HepG2 (cell line): Measurements from ENCODE around the gene DDX20. TPM values are rescaled to one million over a fixed set of nuclear protein-coding genes. Genes with fewer than 3 reads are reported as not detected.

Experiments used
- E2F2 ChIP-seq: sonication (generic); formaldehyde crosslinking; IDR thresholded peaks from 2 replicates; pipeline ENCODE4 v1.4.0; 2020; ENCODE audit warnings: missing genetic modification reagents, borderline replicate concordance
- HNF1A ChIP-seq, 2 experiments: sonication (generic) in 1 of 2; formaldehyde crosslinking in 1 of 2; IDR thresholded peaks; 2 replicates each; pipeline versions ENCODE4 v1.4.0 to v1.6.1; 2016 to 2020; ENCODE audit warnings: borderline replicate concordance in 1 of 2, low read depth in 1 of 2, mild to moderate bottlenecking in 1 of 2, missing genetic modification reagents in 1 of 2
- KLF12 ChIP-seq: sonication (generic); formaldehyde crosslinking; IDR thresholded peaks from 2 replicates; pipeline ENCODE4 v1.4.0; 2020; ENCODE audit warnings: missing genetic modification reagents, borderline replicate concordance
- MED13 ChIP-seq: sonication (generic); formaldehyde crosslinking; IDR thresholded peaks from 2 replicates; pipeline ENCODE4 v1.5.0; 2020; ENCODE audit warnings: missing genetic modification reagents
- MXD1 ChIP-seq: sonication (generic); formaldehyde crosslinking; IDR thresholded peaks from 2 replicates; pipeline ENCODE4 v1.4.0; 2020; ENCODE audit warnings: mild to moderate bottlenecking, missing genetic modification reagents
- ZFAT ChIP-seq: sonication (generic); formaldehyde crosslinking; conservative IDR thresholded peaks from 2 replicates; pipeline ENCODE4 v1.8.1; 2023; ENCODE audit warnings: missing genetic modification reagents, inconsistent platforms
- ZFP82 ChIP-seq: sonication (generic); formaldehyde crosslinking; IDR thresholded peaks from 2 replicates; pipeline ENCODE4 v1.5.1; 2020; ENCODE audit warnings: mild to moderate bottlenecking, missing genetic modification reagents, borderline replicate concordance
- ZNF430 ChIP-seq: sonication (generic); formaldehyde crosslinking; IDR thresholded peaks from 2 replicates; pipeline ENCODE4 v1.9.0; 2021; ENCODE audit warnings: mild to moderate bottlenecking, missing genetic modification reagents
- ZNF512B ChIP-seq: sonication (generic); formaldehyde crosslinking; IDR thresholded peaks from 2 replicates; pipeline ENCODE4 v1.5.1; 2020; ENCODE audit warnings: missing genetic modification reagents, mild to moderate bottlenecking, borderline replicate concordance
- ZNF652 ChIP-seq: IDR thresholded peaks from 2 replicates; pipeline ENCODE4 v1.6.1; 2016; ENCODE audit warnings: low read depth, borderline replicate concordance
- ZNF691 ChIP-seq: sonication (generic); formaldehyde crosslinking; IDR thresholded peaks from 2 replicates; pipeline ENCODE4 v1.4.0; 2020; ENCODE audit warnings: missing genetic modification reagents, low read depth, mild to moderate bottlenecking, borderline replicate concordance
- polyA plus RNA-seq, 8 experiments: library from polyadenylated mRNA; depleted of rRNA in 3 of 8; stranded (reverse) in 7 of 8; unstranded in 1 of 8; fragments of >200 nt; fragmentation: Illumina TruSeq in 4 of 8; extraction: Trizol in 4 of 8; gene quantifications; 2 replicates each; pipeline versions ENCODE4 v1.2.1 to v1.2.3, GENCODE V29; 2011 to 2016; ENCODE audit warnings: low read depth in 4 of 8, missing spikeins in 1 of 8, mixed read lengths in 1 of 8; ENCODE audit not compliant: insufficient read depth in 1 of 8
- total RNA-seq, 5 experiments: library from RNA; depleted of rRNA; stranded (reverse); fragments of >200 nt; fragmentation: Illumina TruSeq; extraction: Trizol; gene quantifications; 2 replicates each; pipeline ENCODE4 v1.2.3, GENCODE V29; 2016; ENCODE audit warnings: low read depth in 1 of 5

The DDX20 gene
- total and polyA plus RNA-seq, 2 of the 13 experiments (the other 11 are each of a cell fraction or from before 2014, with no cell fraction given), result 4.0 to 14.3 TPM

GRCh38 chr1:111755331-111756123 lies at the start of gene DDX20 (continued):
- no peak for TF ChIP-seq ZNF512B (CRISPR knock-in tag)
- peak; percentile 66; the same call in 1 of the 2 replicates for TF ChIP-seq ZNF691
- TF ChIP-seq ZNF652, result 0 out of 2 replicates have a peak, but pooled peaks have one; percentile 29
- no peak; the same call in 1 of the 2 replicates for TF ChIP-seq ZFP82
- no peak for TF ChIP-seq ZFAT
- no peak for TF ChIP-seq MED13 (CRISPR knock-in tag)
- TF ChIP-seq HNF1A (IDR thresholded peaks at IDR 0.05; ENCODE audit: low read depth), result no peak; the same call in 1 of the 2 replicates
- TF ChIP-seq HNF1A (CRISPR knock-in tag; IDR thresholded peaks at IDR 0.05; ENCODE audit: borderline replicate concordance), result peak; percentile 71; the same call in 1 of the 2 replicates
- peak; percentile 47; the same call in 1 of the 2 replicates for TF ChIP-seq ZNF430 (CRISPR knock-in tag)
- TF ChIP-seq KLF12 (CRISPR knock-in tag), result peak; percentile 96
- TF ChIP-seq E2F2, result peak; percentile 48; the same call in 1 of the 2 replicates
- TF ChIP-seq MXD1 (CRISPR knock-in tag), result peak; percentile 97; the same call in 1 of the 2 replicates
